Upper lobe of left lung (tissue), 4 donors: ENCODE measurements around the gene TCEANC2.

Experiments
- EP300 ChIP-seq, 4 donors: sonication (generic); formaldehyde crosslinking; IDR thresholded peaks; one replicate each; pipeline ENCODE4 v1.5.1; 2017; ENCODE audit warnings: antibody characterized with exemption in 4 of 4, control low read depth in 2 of 4
- POLR2A ChIP-seq, 4 donors: fragments of 450-650 bp; IDR thresholded peaks; one replicate each; pipeline ENCODE4 v1.5.1; 2016 to 2017; ENCODE audit warnings: antibody characterized with exemption in 4 of 4, mild to moderate bottlenecking in 2 of 4
- POLR2AphosphoS5 ChIP-seq, 2 donors: sonication (generic); formaldehyde crosslinking; IDR thresholded peaks; one replicate each; pipeline ENCODE4 v1.5.1; 2017; ENCODE audit warnings: antibody characterized with exemption in 2 of 2
- TF ChIP-seq, protein P1 (sequence below), 6 experiments: fragments of 450-650 bp in 4 of 6; fragments of 200-600 bp in 2 of 6; sonication (generic) in 2 of 6; IDR thresholded peaks; one replicate each; pipeline ENCODE4 v1.5.1; 2016 to 2019; ENCODE audit warnings: antibody characterized with exemption in 6 of 6

DNA sequence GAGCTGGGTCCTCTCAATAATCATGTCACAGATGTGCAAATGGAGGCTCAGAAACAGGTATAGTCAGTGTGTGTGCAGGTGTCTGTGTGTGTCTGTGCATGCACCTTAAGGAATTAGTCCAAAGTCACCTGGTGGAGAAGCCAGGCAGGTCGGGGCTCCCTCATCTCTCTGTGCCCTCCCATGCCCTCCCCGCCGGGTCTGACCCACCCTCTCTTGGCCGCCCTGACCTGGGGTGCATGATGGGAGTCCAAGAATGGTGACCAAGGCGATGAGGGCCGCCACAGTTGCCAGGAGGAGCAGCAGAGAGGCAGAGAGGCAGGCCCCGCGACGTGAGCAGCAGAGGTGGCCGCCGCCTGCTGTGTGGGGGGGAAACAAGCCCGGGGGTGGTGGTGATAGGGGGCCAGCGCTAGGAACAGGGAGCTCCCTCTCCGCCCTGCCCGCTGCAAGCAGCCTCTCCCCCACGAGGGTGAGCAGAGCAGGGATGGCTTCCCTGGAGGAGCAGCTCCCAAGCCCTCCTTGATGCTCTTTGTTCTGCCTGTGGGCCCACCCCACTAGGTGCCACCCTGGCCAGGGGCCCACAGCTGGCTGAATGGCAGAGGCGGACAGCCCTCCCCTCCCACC, 39.3 kb upstream of the TCEANC2 start:
- TF ChIP-seq, protein P1, sequence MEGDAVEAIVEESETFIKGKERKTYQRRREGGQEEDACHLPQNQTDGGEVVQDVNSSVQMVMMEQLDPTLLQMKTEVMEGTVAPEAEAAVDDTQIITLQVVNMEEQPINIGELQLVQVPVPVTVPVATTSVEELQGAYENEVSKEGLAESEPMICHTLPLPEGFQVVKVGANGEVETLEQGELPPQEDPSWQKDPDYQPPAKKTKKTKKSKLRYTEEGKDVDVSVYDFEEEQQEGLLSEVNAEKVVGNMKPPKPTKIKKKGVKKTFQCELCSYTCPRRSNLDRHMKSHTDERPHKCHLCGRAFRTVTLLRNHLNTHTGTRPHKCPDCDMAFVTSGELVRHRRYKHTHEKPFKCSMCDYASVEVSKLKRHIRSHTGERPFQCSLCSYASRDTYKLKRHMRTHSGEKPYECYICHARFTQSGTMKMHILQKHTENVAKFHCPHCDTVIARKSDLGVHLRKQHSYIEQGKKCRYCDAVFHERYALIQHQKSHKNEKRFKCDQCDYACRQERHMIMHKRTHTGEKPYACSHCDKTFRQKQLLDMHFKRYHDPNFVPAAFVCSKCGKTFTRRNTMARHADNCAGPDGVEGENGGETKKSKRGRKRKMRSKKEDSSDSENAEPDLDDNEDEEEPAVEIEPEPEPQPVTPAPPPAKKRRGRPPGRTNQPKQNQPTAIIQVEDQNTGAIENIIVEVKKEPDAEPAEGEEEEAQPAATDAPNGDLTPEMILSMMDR (IDR thresholded peaks at IDR 0.05), result no peak
- TF ChIP-seq POLR2A (IDR thresholded peaks at IDR 0.05) (no peak), EP300 (IDR thresholded peaks at IDR 0.05) (no peak), POLR2AphosphoS5 (IDR thresholded peaks at IDR 0.05) (no peak)
